Skin of body (tissue), 3 donors: ENCODE measurements around the gene NEXMIF. TPM values are rescaled to one million over a fixed set of nuclear protein-coding genes. Genes with fewer than 3 reads are reported as not detected.
"Not testable (repeated sequence)": the region's sequence is repeated elsewhere in the genome, so short reads cannot be mapped to it uniquely, and the experiment has no call there.

Source experiments
- DNase-seq: peaks from one replicate; lab custom pipeline; 2025; lab: John Stamatoyannopoulos, UW
- small RNA-seq: library from RNA; depleted of rRNA; stranded (forward); fragments of <200 nt; gene quantifications from one replicate; pipeline ENCODE3, GENCODE V24; 2014; ENCODE audit warnings: low replicate concordance
- total RNA-seq: library from RNA; depleted of rRNA; stranded (reverse); fragments of >200 nt; gene quantifications from one replicate; pipeline ENCODE4 v1.2.3, GENCODE V29; 2014

NEXMIF gene
- total RNA-seq, 1 donor from 2014 or later: 1.7 TPM

DNA sequence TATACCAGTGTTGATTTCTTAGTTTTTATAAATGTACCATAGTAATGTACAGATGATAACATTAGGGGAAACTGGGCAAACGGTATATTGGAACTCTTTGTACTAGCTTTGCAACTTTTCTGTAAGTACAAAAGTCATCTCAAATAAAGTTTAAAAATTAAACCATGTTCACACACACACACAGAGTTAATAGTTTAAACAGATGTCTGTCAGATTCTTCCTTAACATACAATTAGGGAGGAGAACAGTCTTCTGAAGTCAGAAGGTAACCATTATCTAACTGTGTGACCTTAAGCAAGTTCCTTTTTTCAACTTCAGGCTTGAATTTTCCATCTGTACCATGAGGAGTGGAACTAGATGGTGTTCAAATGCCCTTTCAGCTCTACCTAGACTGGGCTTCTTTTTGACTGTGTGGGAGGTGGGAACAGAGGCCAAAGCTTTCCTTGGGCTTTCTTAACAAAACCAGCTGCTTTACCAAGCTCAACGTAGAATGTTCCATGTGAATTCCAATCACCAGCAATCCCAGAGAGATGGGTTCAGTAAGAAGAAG lies 127.8 kb downstream of the NEXMIF start:
- DNase-seq: no peak

GRCh38 chrX:74788545-74789086 lies 136.6 kb downstream of the NEXMIF start:
- DNase-seq: no peak

GRCh38 chrX:74784629-74785028 lies 140.6 kb downstream of the NEXMIF start:
- DNase-seq: no peak

DNA sequence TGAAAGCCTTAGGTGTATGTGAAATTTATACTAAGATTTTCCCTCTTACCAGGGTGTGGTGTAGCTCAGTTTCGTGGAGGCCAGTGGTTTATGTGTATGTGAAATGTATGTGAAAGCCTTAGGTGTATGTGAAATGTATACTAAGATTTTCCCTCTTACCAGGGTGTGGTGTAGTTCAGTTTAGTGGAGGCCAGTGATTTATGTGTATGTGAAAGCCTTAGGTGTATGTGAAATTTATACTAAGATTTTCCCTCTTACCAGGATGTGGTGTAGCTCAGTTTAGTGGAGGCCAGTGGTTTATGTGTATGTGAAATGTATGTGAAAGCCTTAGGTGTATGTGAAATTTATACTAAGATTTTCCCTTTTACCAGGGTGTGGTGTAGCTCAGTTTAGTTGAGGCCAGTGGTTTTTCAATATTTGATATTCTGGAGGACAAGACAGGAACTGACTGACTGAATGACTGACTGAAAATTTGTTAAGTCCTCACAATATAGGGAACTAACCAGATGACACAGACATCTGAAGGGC lies 143.7 kb downstream of the NEXMIF start:
- DNase-seq: no peak

- DNase-seq: no peak
Measured at GRCh38 chrX:74779175-74779574, 146.1 kb downstream of the NEXMIF start.

- DNase-seq: no peak
Measured at GRCh38 chrX:74774988-74775387, 150.3 kb downstream of the NEXMIF start.

DNA sequence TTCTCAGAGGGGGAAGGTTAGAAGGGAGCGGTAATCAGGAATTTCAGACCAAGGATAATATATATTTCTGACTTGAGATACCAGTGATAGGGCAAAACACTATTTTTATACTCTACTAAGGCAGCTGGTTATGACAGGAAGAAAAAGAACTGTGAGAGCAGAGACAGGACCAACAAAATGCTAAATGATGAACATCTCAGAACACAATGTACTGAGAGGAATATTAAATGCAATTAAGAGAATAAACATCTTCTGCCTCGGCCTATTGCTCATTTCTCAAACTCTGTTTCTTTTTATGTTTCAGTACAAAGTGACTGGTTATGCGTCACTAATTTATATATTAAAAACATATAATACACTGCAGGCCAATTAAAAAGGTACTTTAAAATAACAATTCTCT lies 188.8 kb downstream of the NEXMIF start:
- no peak for DNase-seq

DNA sequence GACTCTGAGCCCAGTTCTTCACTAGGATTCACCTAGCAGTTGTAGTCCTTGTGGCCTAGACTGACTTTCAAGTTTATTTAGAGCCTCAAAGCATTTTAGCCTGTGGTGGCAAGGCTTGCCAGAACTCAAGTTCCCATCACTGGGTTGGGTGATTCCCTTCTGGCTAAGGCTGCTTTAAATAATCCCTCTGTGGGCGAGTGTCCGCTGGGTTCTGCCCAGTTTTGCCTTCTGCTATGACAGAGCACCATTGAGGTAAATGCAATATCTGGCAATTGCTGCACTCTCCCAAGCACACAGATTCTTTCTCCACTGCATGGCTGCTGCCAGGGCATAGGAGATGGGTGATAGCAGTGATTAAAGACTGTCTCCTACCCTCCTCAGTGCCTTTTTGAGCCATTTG lies 220.0 kb downstream of the NEXMIF start:
- no peak for DNase-seq

DNA sequence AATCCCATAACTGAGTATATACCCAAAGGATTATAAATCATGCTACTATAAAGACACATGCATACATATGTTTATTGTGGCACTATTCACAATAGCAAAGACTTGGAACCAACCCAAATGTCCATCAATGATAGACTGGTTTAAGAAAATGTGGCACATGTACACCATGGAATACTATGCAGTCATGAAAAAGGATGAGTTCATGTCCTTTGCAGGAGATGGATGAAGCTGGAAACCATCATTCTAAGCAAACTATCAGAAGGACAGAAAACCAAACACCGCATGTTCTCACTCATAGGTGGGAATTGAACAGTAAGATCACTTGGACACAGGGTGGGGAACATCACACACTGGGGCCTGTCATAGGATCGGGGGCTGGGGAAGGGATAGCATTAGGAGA lies 223.9 kb downstream of the NEXMIF start:
- DNase-seq: not testable (repeated sequence)

- DNase-seq: no peak
Measured at GRCh38 chrX:74684466-74684865, 240.8 kb downstream of the NEXMIF start.

Small RNAs within 50 kb of the gene (small RNA-seq; reads per million reads assigned to genes)
- gene AL139395.1: not detected

Other genes starting within 250 kb of the NEXMIF start
- gene ABCB7, start 230.8 kb upstream of the NEXMIF start, total RNA-seq: 27.4 TPM